Vagina (tissue), 2 donors: ENCODE results near the gene P2RY2.

Source experiments
- CTCF ChIP-seq, 3 experiments: fragments of 450-650 bp in 2 of 3; fragments of 200-600 bp in 1 of 3; sonication (generic) in 1 of 3; IDR thresholded peaks; one replicate each; pipeline ENCODE4 v1.5.1; 2017 to 2019; ENCODE audit warnings: antibody characterized with exemption in 3 of 3, mild to moderate bottlenecking in 2 of 3, moderate library complexity in 2 of 3
- POLR2A ChIP-seq, 2 donors: fragments of 450-650 bp; IDR thresholded peaks; one replicate each; pipeline ENCODE4 v1.6.1; 2017; ENCODE audit warnings: antibody characterized with exemption in 2 of 2, mild to moderate bottlenecking in 2 of 2, moderate library complexity in 2 of 2
- POLR2AphosphoS5 ChIP-seq, 2 donors: sonication (generic); formaldehyde crosslinking; IDR thresholded peaks; one replicate each; pipeline ENCODE4 v1.9.0; 2017; ENCODE audit warnings: antibody characterized with exemption in 2 of 2, mild to moderate bottlenecking in 2 of 2, low read depth in 1 of 2; ENCODE audit not compliant: insufficient read depth in 1 of 2

GRCh38 chr11:73199446-73199845 lies 18.6 kb upstream of the P2RY2 start:
- TF ChIP-seq CTCF (IDR thresholded peaks at IDR 0.05), result no peak
- no peak for TF ChIP-seq POLR2AphosphoS5 (IDR thresholded peaks at IDR 0.05; ENCODE audit: insufficient read depth in 1 of 2, low read depth in 1 of 2)
- no peak for TF ChIP-seq POLR2A (IDR thresholded peaks at IDR 0.05)
